ENCODE measurements around the gene SCGB1D4.

SCGB1D4 gene

GRCh38 chr11:62273789-62274275 lies 25.0 kb downstream of the SCGB1D4 start:
- no peak for DNase-seq (ENCODE audit: low spot score)

DNA sequence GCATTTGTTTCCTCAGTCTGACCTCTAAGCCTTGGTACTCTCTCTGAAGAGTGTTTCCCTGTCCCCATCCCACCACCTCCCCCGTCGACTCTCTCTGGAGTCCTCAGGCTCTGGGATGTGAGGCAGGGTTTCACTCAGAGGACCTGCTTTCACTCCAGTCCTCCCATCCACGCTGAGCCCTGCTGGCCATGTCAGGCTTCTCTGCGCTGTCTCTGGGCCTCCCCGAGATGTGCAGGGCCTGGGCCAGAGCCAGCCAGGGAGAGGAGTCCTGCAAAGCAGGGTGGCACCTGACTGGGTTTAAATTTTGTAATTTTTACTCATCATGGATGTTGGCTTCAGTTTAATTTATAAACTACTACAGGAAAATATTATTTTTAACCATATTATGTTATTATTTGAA lies 25.6 kb downstream of the SCGB1D4 start:
- DNase-seq (ENCODE audit: low spot score) = no peak

DNA sequence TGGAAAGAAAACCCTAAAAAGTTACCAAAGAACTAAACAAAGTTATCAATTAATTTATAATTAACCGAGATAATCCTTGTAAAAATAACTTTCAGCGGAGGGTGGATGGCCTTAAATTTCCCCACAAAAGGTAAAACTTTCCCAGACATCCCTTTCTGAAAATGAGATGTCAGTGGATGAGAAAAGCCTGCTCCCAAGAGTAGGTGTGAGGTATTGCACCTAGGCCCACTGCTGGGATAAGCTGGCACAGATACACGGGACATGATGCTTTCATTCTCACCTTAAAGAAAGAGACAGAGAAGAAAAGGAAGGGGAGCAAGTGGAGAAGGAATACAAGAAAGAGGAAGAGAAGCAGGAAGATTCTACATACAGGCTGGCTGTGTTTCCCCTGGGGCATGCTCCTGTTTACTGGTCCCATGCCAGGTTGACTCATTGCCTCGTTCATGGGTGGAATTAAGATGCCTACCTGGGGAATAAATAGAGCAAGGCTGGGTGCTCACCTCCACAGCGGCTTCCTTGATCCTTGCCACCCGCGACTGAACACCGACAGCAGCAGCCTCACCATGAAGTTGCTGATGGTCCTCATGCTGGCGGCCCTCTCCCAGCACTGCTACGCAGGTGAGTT lies 29.1 kb downstream of the SCGB1D4 start, which contains the start of gene SCGB2A2:
Gene SCGB2A2 (plus strand): TSS at position 505 of the 625 bp plus-strand sequence. CDS start 59 bp downstream, at position 564.
- no peak for DNase-seq (ENCODE audit: low spot score)

DNA sequence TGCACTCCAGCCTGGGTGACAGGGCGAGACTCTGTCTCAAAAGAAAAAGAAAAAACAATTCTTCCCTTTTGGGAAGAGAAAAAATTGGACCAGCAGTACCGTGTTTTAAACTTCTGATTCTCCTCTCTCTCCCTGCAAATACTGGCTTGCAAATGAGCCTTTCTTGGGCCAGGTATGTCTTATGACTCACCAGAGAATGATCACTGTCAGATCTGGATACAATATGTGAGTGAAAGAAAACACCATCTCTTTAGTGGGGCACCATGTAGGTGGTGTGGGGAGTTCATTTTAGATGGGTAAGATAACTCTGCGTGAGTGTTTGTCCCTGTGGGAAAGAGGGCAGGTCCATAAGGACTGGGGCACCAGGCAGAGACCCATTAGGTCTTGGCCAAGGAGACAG lies 31.3 kb downstream of the SCGB1D4 start:
- no peak for DNase-seq (ENCODE audit: low spot score)

DNA sequence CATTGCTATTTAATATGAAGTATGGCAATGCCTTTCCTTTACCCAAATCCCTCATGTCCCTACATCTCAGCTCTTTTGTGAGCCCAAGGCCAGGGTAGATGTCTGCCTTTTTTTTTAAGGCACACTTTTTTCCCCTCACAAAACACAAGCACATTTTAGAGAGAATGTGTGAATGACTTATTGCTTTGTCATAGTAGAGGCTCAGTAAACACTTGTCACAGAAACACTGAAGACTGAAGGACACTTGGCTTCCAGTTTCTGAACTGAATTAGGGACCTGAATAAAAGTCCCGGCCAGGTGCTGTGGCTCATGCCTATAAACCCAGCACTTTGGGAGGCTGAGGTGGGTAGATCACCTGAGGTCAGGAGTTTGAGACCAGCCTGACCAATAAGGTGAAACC lies 31.8 kb downstream of the SCGB1D4 start:
- no peak for DNase-seq (ENCODE audit: low spot score)

DNA sequence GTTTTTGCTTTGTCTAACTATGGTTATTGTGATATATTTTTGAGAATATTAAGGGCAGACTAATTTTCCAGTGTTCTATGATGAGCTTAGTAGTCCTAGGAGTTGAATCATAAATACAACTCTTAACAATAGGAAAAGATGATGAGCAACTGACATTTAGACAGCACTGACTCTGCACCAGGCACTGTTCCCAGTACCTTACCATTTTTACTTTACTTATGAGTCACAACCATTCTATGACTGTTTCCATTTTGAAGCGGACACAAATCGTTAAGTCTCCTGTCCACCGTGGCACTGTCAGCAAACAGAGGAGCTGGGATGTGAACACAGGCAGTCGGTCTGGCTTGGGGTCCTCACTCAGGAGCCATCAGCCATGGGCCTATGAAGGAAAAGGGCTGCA lies 32.3 kb downstream of the SCGB1D4 start:
- DNase-seq (ENCODE audit: low spot score) = peak; percentile 81

DNA sequence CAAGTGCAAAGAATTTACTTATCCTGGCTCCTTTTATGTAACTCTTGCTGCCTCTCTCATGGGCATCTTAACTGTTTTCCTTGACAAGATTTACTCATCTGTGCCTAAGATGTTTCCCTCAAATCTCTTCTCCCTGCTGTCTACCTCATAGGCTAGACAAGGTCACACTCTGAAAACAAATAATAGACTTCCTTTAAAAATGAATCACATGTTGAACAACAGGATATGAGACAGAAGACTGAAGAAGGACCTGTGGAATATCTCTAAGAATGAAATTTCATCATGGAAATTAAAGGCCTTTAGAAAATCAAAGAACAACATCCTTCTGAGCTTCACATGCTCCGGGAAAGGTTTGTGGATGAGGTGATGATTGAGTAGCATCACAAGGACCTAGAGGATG lies 34.9 kb downstream of the SCGB1D4 start:
- DNase-seq (ENCODE audit: low spot score) = peak; percentile 25

- no peak for DNase-seq (ENCODE audit: low spot score)
Measured at GRCh38 chr11:62260261-62260953, 38.5 kb downstream of the SCGB1D4 start.

GRCh38 chr11:62256281-62256680 lies 42.6 kb downstream of the SCGB1D4 start:
- peak; percentile 48 for DNase-seq (ENCODE audit: low spot score)

- no peak for DNase-seq (ENCODE audit: low spot score)
Measured at GRCh38 chr11:62253999-62254542, 44.8 kb downstream of the SCGB1D4 start.

- DNase-seq (ENCODE audit: low spot score) = no peak
Measured at GRCh38 chr11:62251698-62252097, 47.2 kb downstream of the SCGB1D4 start.

Data from RKO (cell line).